Thyroid gland (tissue), 4 donors: ENCODE measurements around the gene PSMC5. TPM values are rescaled to one million over a fixed set of nuclear protein-coding genes. Genes with fewer than 3 reads are reported as not detected.

ENCODE experiments used
- DNase-seq, 2 donors: peaks; one replicate each; pipeline ENCODE4 v3.0.0-alpha.2; 2019
- H3K27ac ChIP-seq, 3 donors: fragments of 200-600 bp; sonication (generic); 1 replicate in 2 of 3; 2 replicates in 1 of 3; pipeline ENCODE4 v1.5.1; 2016 to 2019; ENCODE audit warnings: mild to moderate bottlenecking in 1 of 3, moderate library complexity in 1 of 3
- H3K27me3 ChIP-seq: fragments of 200-600 bp; sonication (generic); one replicate; pipeline ENCODE4 v1.5.1; 2019
- H3K36me3 ChIP-seq, 2 donors: fragments of 200-600 bp; sonication (generic); one replicate each; pipeline ENCODE4 v1.5.1; 2016 to 2019
- H3K4me1 ChIP-seq, 2 donors: fragments of 200-600 bp; sonication (generic); one replicate each; pipeline ENCODE4 v1.5.1; 2017 to 2019
- H3K4me3 ChIP-seq, 3 donors: fragments of 200-600 bp; sonication (generic); replicated peaks in 1 of 3; 1 replicate in 2 of 3; 2 replicates in 1 of 3; pipeline ENCODE4 v1.5.1; 2016; ENCODE audit warnings: mild to moderate bottlenecking in 1 of 3
- H3K9me3 ChIP-seq: fragments of 200-600 bp; sonication (generic); one replicate; pipeline ENCODE4 v1.5.1; 2017
- POLR2A ChIP-seq, 2 donors: fragments of 450-650 bp; IDR thresholded peaks; one replicate each; pipeline ENCODE4 v1.6.1; 2017; ENCODE audit warnings: antibody characterized with exemption in 2 of 2, mild to moderate bottlenecking in 2 of 2, moderate library complexity in 1 of 2
- WGBS, 2 donors: methylation state at CpG; one replicate each; pipeline ENCODE4 v1.1.5; 2017; 5-methylcytosine and 5-hydroxymethylcytosine counted together
- intact Hi-C: fragments of 100-400 bp; cut with DNase I; formaldehyde crosslinking; loops from one replicate; pipeline ENCODE4 v1.15.1; 2023
- total RNA-seq, 4 donors: library from RNA; depleted of rRNA; stranded (reverse); fragments of >200 nt; gene quantifications; one replicate each; pipeline ENCODE4 v1.2.3, GENCODE V29; 2016
- TF ChIP-seq, protein P1 (sequence below), 6 experiments: fragments of 200-600 bp in 3 of 6; fragments of 450-650 bp in 3 of 6; sonication (generic) in 3 of 6; IDR thresholded peaks; one replicate each; pipeline ENCODE4 v1.5.1; 2016 to 2019; ENCODE audit warnings: antibody characterized with exemption in 6 of 6, mild to moderate bottlenecking in 2 of 6, inconsistent platforms in 1 of 6, moderate library complexity in 1 of 6

PSMC5 gene
- total RNA-seq, 4 donors from 2014 or later, result 79.1 to 98.3 (median 86.4) TPM

DNA sequence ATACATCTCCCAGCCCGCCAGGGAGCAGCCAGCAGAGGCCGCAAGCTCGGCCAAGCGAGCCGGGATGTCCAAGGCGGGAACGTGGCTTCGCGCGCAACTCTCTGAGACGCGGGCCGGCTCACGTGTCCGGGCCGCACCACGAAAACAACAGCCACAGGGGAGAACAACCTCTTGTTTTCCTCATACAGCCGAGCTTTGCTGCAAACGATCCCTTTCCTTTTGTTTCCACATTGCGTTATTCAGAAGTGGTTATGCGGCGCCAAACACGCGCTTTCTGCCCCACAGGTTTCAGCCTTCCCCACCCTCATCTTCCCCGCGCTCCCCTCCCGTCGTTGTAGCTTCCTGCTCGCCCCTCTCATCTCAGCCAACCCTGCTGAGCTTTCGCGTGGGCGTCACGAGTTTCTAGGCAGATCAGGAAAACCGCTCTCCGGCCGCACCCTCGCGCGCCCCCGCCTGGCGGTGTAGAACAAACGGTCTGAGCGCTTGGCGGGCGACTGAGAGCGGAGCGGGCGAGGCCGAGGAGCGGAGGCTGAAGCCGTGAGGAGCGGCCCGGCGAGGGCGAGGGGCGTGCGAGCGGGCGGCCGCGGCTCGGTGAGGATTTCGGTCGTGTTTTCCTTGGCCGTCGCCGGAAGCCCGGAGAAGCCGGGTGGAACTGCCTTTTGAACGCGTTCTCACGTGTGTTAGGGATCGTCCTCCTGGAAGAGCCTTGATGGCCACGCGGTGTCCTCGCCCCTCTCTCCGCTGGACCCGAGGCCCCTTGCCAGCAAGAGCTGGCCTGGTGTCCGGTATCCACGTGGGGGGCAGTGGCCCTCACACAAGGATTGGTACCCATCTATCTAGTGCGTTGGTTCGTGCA, 21.8 kb downstream of the PSMC5 start:
- peak; percentile 90 for DNase-seq
- H3K27me3 ChIP-seq, result no peaks in the 10 kb centered on the region
- peak overlapping the region in 2 of 3 donors; percentile 6 to 29 for H3K27ac ChIP-seq
- H3K4me1 ChIP-seq, result peaks cover 6 to 10% of the 10 kb centered on the region in 2 donors
- H3K9me3 ChIP-seq, result no peaks in the 10 kb centered on the region
- no peak overlapping the region for H3K4me3 ChIP-seq
- 15 to 31% methylated on average over 31 to 63 of the region's 82 CpGs for WGBS, 2 donors
- intact Hi-C loops, result no loop called here
- no peak for TF ChIP-seq POLR2A (IDR thresholded peaks at IDR 0.05)
- TF ChIP-seq, protein P1, sequence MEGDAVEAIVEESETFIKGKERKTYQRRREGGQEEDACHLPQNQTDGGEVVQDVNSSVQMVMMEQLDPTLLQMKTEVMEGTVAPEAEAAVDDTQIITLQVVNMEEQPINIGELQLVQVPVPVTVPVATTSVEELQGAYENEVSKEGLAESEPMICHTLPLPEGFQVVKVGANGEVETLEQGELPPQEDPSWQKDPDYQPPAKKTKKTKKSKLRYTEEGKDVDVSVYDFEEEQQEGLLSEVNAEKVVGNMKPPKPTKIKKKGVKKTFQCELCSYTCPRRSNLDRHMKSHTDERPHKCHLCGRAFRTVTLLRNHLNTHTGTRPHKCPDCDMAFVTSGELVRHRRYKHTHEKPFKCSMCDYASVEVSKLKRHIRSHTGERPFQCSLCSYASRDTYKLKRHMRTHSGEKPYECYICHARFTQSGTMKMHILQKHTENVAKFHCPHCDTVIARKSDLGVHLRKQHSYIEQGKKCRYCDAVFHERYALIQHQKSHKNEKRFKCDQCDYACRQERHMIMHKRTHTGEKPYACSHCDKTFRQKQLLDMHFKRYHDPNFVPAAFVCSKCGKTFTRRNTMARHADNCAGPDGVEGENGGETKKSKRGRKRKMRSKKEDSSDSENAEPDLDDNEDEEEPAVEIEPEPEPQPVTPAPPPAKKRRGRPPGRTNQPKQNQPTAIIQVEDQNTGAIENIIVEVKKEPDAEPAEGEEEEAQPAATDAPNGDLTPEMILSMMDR (IDR thresholded peaks at IDR 0.05), result peak in 4 of 6 experiments; percentile 16 to 73 (median 65)
- H3K36me3 ChIP-seq, result no peaks in the 10 kb centered on the region

DNA sequence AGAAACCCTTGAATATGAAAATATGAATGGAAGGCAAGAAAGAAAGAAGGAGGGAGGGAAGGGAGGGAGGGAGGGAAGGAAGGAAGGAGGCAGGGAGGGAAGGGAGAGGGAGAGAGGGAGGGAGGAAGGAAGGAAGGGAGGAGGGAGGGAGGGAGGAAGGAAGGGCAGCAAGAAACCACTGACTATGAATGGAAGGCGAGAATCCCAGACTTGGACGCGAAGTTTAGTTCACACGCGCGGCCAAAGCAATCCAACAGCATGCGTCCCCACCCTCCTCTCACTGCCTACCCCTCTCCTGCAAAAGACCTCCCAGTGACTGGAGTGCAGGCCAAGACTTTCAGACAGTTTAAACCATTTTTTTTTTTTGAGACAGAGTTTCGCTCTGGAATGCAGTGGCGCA, 23.2 kb downstream of the PSMC5 start:
- DNase-seq, result no peak
- TF ChIP-seq, protein P1 (IDR thresholded peaks at IDR 0.05), result no peak
- TF ChIP-seq POLR2A (IDR thresholded peaks at IDR 0.05), result no peak

DNA sequence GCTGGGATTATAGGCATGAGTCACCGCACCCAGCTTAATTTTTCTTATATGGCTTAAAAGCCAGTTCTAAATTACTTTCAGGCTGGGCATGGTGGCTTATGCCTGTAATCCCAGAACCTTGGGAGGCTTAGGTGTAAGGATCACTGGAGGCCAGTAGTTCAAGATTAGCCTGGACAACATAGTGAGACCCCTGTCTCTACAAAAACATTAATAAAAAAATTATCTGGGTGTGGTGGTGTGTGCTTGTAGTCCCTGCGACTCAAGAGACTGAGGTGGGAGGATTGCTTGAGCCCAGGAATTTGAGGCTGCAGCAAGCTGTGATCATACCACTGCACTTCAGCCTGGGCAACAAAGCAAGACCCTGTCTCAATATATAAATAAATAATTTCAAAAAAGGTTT, 26.0 kb downstream of the PSMC5 start:
- TF ChIP-seq POLR2A (IDR thresholded peaks at IDR 0.05), result no peak
- TF ChIP-seq, protein P1 (IDR thresholded peaks at IDR 0.05), result no peak
- peaks cover 4 to 13% of the 10 kb centered on the region in 2 donors for H3K4me1 ChIP-seq
- no peaks in the 10 kb centered on the region for H3K9me3 ChIP-seq
- no peaks in the 10 kb centered on the region for H3K27me3 ChIP-seq
- no peak overlapping the region for H3K27ac ChIP-seq
- intact Hi-C loops, result no loop called here
- no peaks in the 10 kb centered on the region for H3K36me3 ChIP-seq
- no peak for DNase-seq
- WGBS, 2 donors, result 92 to 98% methylated on average over 2 of the region's 2 CpGs
- no peak overlapping the region for H3K4me3 ChIP-seq

More for the DNA sequence above, 23.2 kb downstream of the PSMC5 start:
- Histone ChIP-seq H3K4me3 (no peak overlapping the region), H3K27ac (no peak overlapping the region), H3K4me1 (peaks cover 4 to 13% of the 10 kb centered on the region in 2 donors), H3K36me3 (no peaks in the 10 kb centered on the region), H3K9me3 (no peaks in the 10 kb centered on the region), H3K27me3 (no peaks in the 10 kb centered on the region)
- intact Hi-C loops, result no loop called here
- WGBS, 2 donors, result 90 to 93% methylated on average over 9 of the region's 9 CpGs

DNA sequence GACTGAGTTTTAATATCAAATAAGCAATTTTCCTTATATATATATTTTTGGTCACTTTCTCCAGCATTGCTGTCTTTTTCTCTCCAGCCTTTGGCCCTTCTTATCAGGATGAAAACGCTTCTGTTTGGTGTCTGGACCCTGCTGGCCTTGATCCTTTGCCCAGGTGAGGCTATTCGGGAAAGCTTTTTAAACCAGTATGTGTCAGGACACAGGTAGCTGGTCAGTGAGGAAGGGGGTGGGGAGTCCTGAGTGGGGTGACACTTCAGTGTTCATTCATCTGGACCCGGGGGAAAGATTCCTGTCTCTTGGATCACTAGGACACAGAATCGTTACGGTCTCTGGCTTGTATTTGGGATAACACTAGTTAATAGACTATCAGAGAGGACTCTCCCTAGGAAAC, 27.5 kb downstream of the PSMC5 start:
- WGBS, 2 donors, result 29 to 41% methylated on average over 5 of the region's 5 CpGs
- peaks cover 4 to 13% of the 10 kb centered on the region in 2 donors for H3K4me1 ChIP-seq

More for the DNA sequence above, 27.5 kb downstream of the PSMC5 start:
- no peak overlapping the region for H3K27ac ChIP-seq
- H3K4me3 ChIP-seq, result no peak overlapping the region
- no peaks in the 10 kb centered on the region for H3K36me3 ChIP-seq
- peak; percentile 41 to 43 for DNase-seq
- H3K9me3 ChIP-seq, result no peaks in the 10 kb centered on the region
- TF ChIP-seq, protein P1 (IDR thresholded peaks at IDR 0.05), result no peak
- TF ChIP-seq POLR2A (IDR thresholded peaks at IDR 0.05), result no peak
- intact Hi-C loops, result no loop called here
- H3K27me3 ChIP-seq, result no peaks in the 10 kb centered on the region
